Activated B cell treated with CpG ODN at 0.5 μM for 24 hours (primary cell): ENCODE results near the gene RPAP3. TPM values are rescaled to one million over a fixed set of nuclear protein-coding genes. Genes with fewer than 3 reads are reported as not detected.

Source experiments
- ATAC-seq: fragments of 200-7000 bp; cut with Tn5 transposase; one replicate; pipeline ENCODE4 v1.10.0; 2021; ENCODE audit warnings: low read depth, mild to moderate bottlenecking, moderate library complexity
- CTCF ChIA-PET: fragments of 350-600 bp; sonication (Branson Sonifier 250); formaldehyde crosslinking; loops from one replicate; lab custom pipeline; 2021; ENCODE audit warnings: antibody characterized with exemption; lab: Charles Lee
- POLR2A ChIA-PET: fragments of 350-600 bp; sonication (Branson Sonifier 250); formaldehyde crosslinking; loops from one replicate; lab custom pipeline; 2021; ENCODE audit warnings: antibody characterized with exemption; lab: Charles Lee
- DNase-seq: peaks from one replicate; pipeline ENCODE4 v3.0.0; 2022
- H3K27ac Mint-ChIP-seq: one replicate; pipeline ENCODE4 v1.8.0; 2020; ENCODE audit warnings: mixed read lengths
- H3K27me3 Mint-ChIP-seq: one replicate; pipeline ENCODE4 v1.8.0; 2021; ENCODE audit warnings: mixed read lengths
- H3K36me3 Mint-ChIP-seq: one replicate; pipeline ENCODE4 v1.8.0; 2021; ENCODE audit warnings: low read depth, mixed read lengths
- H3K4me1 Mint-ChIP-seq: one replicate; pipeline ENCODE4 v1.8.0; 2021; ENCODE audit warnings: mixed read lengths
- H3K4me3 Mint-ChIP-seq: one replicate; pipeline ENCODE4 v1.8.0; 2020; ENCODE audit warnings: mild to moderate bottlenecking, mixed read lengths
- H3K9me3 Mint-ChIP-seq: one replicate; pipeline ENCODE4 v1.8.0; 2020; ENCODE audit warnings: mixed read lengths
- CTCF ChIP-seq: fragments of 200-600 bp; IDR thresholded peaks from one replicate; pipeline ENCODE4 v1.8.0; 2022; ENCODE audit warnings: antibody characterized with exemption, mild to moderate bottlenecking
- intact Hi-C: fragments of 100-400 bp; cut with micrococcal nuclease; formaldehyde crosslinking; loops from one replicate; pipeline ENCODE4 v1.15.1; 2024
- total RNA-seq: library from RNA; stranded (reverse); gene quantifications from 2 replicates; pipeline ENCODE4 v1.2.3, GENCODE V29; 2022

The RPAP3 gene
- total RNA-seq, 1 donor from 2014 or later = 60.5 TPM

GRCh38 chr12:47746523-47746922 lies 40.7 kb upstream of the RPAP3 start:
- no peak for TF ChIP-seq CTCF
- H3K27ac Mint-ChIP-seq = peak overlapping the region; percentile 57
- peaks cover 59% of the 10 kb centered on the region for H3K4me1 Mint-ChIP-seq

GRCh38 chr12:47746073-47746472 lies 40.2 kb upstream of the RPAP3 start:
- intact Hi-C loops = no loop called here
- Mint-ChIP-seq H3K27me3 (no peaks in the 10 kb centered on the region), H3K4me1 (peaks cover 63% of the 10 kb centered on the region), H3K4me3 (no peak overlapping the region), H3K27ac (no peak overlapping the region), H3K9me3 (no peaks in the 10 kb centered on the region), H3K36me3 (no peaks in the 10 kb centered on the region)
- CTCF ChIA-PET = interaction anchor here (2.0 to 10.0 kb wide), 2 partner anchors 12 to 24 kb away, joined by 11 to 416 read pairs; partner anchors contain the start of genes RAPGEF3 and SLC48A1
- ATAC-seq (no peak), DNase-seq (no peak)
- POLR2A ChIA-PET = interaction anchor here (3.0 kb wide), 1 partner anchor 13 kb away, joined by 11 read pairs; the partner anchor contains the start of gene RAPGEF3
- TF ChIP-seq CTCF = no peak

More at GRCh38 chr12:47746523-47746922, 40.7 kb upstream of the RPAP3 start:
- intact Hi-C loops = no loop called here
- CTCF ChIA-PET = interaction anchor here (0.9 to 10.0 kb wide), 3 partner anchors 12 to 89 kb away, joined by 3 to 416 read pairs (median 11); partner anchors contain the start of genes RAPGEF3 and SLC48A1
- POLR2A ChIA-PET = interaction anchor here (1.1 to 3.0 kb wide), 3 partner anchors 9 to 19 kb away, joined by 5 to 11 read pairs (median 8); partner anchors contain the start of gene RAPGEF3
- ATAC-seq (no peak), DNase-seq (no peak)
- no peaks in the 10 kb centered on the region for H3K9me3 Mint-ChIP-seq
- H3K4me3 Mint-ChIP-seq = peak overlapping the region; percentile 21
- no peaks in the 10 kb centered on the region for H3K36me3 Mint-ChIP-seq
- H3K27me3 Mint-ChIP-seq = no peaks in the 10 kb centered on the region

- Mint-ChIP-seq H3K27me3 (no peaks in the 10 kb centered on the region), H3K4me1 (peaks cover 69% of the 10 kb centered on the region), H3K27ac (no peak overlapping the region), H3K4me3 (no peak overlapping the region), H3K36me3 (no peaks in the 10 kb centered on the region), H3K9me3 (no peaks in the 10 kb centered on the region)
- ATAC-seq (no peak), DNase-seq (no peak)
- ChIA-PET POLR2A (interaction anchor here (3.0 to 6.3 kb wide), 2 partner anchors 12 to 13 kb away, joined by 11 to 84 read pairs; partner anchors contain the start of gene RAPGEF3), CTCF (interaction anchor here (2.0 to 10.0 kb wide), 5 partner anchors 13 to 35 kb away, joined by 11 to 416 read pairs (median 111); partner anchors contain the start of genes RAPGEF3 and SLC48A1)
- intact Hi-C loops = no loop called here
- no peak for TF ChIP-seq CTCF
Measured at GRCh38 chr12:47745485-47746041, 39.7 kb upstream of the RPAP3 start.

GRCh38 chr12:47744778-47745436 lies 39.1 kb upstream of the RPAP3 start:
- ATAC-seq (no peak), DNase-seq (no peak)
- intact Hi-C loops = no loop called here
- H3K27me3 Mint-ChIP-seq = no peaks in the 10 kb centered on the region
- no peak overlapping the region for H3K4me3 Mint-ChIP-seq
- TF ChIP-seq CTCF = no peak
- POLR2A ChIA-PET = interaction anchor here (0.6 to 6.6 kb wide), 7 partner anchors 12 to 94 kb away, joined by 3 to 84 read pairs (median 3); partner anchors contain the start of genes RAPGEF3 and SLC48A1
- no peaks in the 10 kb centered on the region for H3K9me3 Mint-ChIP-seq
- no peak overlapping the region for H3K27ac Mint-ChIP-seq
- CTCF ChIA-PET = interaction anchor here (0.7 to 10.0 kb wide), 12 partner anchors 11 to 95 kb away, joined by 3 to 416 read pairs (median 52); partner anchors contain the start of genes ENDOU, RAPGEF3 and SLC48A1
- peaks cover 75% of the 10 kb centered on the region for H3K4me1 Mint-ChIP-seq
- H3K36me3 Mint-ChIP-seq = no peaks in the 10 kb centered on the region
